Loucy (cell line): ENCODE results near the gene MSH2.

ENCODE experiments used
- EZH2phosphoT487 ChIP-seq: fragments of 200-600 bp; IDR thresholded peaks from 2 replicates; pipeline ENCODE4 v1.6.1; 2018; ENCODE audit warnings: antibody characterized with exemption, mild to moderate bottlenecking, moderate library complexity, borderline replicate concordance
- TF ChIP-seq, protein P1 (sequence below): fragments of 200-600 bp; sonication (generic); conservative IDR thresholded peaks from 2 replicates; pipeline ENCODE4 v1.5.1; 2014; ENCODE audit warnings: mild to moderate bottlenecking, antibody characterized with exemption, low read length

DNA sequence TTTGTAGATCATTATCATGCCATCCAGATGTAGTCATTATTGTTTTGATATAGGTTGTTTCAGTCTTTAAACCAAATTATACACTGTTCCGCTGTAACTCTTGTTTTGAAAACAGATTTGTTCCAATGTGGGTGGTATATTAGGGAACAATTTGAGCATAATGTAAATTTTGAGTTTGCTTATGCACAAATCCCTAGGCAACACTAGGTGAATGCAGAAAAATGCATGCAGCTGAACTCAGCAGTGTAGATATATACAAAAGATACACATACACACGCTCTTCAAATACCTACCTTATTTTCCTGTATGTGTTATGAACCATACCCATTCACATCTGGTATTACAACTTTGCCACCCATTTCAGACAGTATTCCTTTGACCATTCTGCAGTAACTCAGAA lies 35.8 kb downstream of the MSH2 start:
- TF ChIP-seq, protein P1, sequence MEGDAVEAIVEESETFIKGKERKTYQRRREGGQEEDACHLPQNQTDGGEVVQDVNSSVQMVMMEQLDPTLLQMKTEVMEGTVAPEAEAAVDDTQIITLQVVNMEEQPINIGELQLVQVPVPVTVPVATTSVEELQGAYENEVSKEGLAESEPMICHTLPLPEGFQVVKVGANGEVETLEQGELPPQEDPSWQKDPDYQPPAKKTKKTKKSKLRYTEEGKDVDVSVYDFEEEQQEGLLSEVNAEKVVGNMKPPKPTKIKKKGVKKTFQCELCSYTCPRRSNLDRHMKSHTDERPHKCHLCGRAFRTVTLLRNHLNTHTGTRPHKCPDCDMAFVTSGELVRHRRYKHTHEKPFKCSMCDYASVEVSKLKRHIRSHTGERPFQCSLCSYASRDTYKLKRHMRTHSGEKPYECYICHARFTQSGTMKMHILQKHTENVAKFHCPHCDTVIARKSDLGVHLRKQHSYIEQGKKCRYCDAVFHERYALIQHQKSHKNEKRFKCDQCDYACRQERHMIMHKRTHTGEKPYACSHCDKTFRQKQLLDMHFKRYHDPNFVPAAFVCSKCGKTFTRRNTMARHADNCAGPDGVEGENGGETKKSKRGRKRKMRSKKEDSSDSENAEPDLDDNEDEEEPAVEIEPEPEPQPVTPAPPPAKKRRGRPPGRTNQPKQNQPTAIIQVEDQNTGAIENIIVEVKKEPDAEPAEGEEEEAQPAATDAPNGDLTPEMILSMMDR = no peak
- TF ChIP-seq EZH2phosphoT487 = no peak
